Inflammatory macrophage (primary cell): ENCODE data around the gene ITGBL1.
"Not testable (repeated sequence)": the region's sequence is repeated elsewhere in the genome, so short reads cannot be mapped to it uniquely, and the experiment has no call there.

Experiments
- DNase-seq, 2 donors: peaks; one replicate each; pipeline ENCODE4 v3.0.0-alpha.2; 2020 to 2022

The ITGBL1 gene

DNA sequence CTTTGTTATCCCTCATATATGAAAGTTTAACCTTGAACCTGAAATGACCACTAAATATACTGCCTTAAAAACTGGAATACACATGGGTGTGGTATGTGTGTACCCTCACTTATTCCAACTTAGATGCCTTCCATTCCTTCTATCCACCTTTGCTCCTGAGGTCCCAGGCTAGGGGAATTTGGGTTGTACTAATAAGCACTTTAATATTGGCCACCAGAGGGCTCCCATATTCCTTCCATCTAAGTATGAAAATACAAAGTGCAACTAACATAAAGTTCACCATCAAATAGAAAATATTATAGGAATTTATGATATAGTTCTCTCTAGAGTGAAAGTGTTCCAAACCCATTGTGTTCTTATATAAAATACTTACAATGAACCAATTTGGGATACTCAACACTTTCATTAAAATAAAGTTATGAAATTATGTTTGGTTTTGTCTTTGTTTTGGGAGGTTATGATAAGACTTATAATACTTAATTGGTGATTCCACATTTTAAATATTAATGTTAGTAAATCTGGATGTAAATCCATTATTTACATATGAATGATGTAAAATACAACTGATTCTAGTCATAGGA is 62.3 kb downstream of the ITGBL1 start:
- peak; percentile 13 to 15 for DNase-seq

DNA sequence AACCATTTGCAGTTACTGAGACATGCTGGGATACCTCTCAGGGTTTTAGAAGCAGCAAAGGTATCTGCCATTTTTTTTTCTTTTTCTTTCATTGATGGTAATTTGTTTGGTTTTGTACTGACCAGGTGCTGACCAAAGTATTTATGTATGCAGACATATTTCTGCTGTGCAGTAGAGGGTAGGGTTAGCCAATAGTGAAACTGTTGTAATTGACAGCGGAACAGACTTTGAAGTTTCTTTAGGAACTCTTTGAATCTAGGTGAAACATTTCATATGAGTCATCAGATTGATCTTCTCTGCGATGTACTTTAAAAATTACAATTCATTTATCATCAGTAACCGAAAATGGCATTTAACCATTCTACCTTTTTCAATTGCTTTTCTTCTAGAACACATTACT is 63.0 kb downstream of the ITGBL1 start:
- no peak for DNase-seq

DNA sequence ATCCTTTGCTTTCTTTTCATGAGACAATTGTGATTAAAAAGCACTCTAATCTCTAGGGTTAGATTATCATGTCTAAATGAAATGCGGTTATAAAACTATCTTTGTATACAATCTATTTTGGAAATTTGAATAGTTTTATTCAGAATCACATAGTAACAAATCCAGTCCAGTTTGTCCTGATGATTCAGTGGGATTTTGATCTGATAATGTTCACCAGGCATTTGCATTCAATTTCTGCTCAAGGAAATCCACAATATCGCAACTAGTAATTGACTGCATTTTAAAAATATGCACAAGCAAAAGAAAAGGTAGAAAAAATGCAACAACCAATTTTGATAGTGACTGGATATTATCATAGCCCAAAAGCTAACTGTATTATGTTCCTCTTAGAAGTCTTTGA is 63.8 kb downstream of the ITGBL1 start:
- DNase-seq, result no peak

DNA sequence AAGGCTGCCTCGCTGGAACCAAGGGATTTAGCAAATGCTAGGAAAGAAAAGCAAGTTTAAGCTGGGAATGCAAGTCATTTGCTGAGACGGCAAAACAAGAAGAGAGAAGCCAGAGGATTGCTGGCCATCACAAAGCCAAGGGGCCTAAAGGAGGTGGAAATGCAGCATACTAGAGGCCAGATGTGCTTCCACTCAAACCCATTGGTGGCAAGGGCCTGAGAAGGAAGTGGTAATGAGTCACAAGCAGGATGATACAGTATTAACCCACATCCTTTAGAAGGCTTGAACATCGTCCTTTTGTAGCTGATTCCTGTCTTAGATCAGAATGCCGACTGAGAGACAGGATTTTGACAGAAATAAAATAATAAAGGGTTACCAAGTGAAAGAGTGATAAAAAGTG is 68.2 kb downstream of the ITGBL1 start:
- no peak for DNase-seq

DNA sequence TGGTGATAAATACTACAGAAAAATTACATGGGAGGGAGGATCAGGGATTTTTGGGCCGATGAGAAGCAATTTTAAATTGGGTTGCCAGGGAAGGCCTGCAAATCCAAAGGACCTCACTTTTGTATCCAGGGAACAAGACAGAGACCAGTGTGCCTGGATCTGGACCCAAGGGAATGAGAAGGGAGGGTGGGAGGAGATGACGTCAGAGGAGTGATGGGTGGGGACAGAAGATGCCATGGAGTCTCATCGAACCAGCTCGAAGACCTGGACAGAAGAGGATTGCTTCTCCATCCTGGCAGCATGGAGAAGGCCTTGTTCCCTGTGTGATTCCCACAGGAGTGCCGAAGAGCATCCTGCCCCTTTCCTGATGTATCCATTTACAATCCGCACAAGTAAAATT is 68.9 kb downstream of the ITGBL1 start:
- DNase-seq, result no peak

DNA sequence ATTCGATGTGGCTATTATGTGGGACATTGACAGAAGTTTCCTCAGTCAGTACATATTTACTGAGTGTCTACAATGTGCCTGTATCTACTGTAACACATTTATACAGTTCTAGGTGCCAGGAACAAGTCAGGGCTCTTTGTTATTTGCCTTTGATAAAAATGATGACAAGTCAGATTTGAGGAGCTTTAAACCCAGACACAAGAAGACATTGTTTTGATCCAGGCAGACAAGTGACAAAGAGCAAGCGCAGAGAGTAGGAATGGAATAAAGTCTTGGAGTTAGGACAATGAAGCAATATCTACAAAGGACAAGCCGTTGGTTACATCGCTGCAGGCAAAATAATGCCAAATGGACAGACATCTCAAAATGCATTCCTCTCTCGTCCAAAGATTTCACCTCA is 70.1 kb downstream of the ITGBL1 start:
- DNase-seq, result no peak

GRCh38 chr13:101523154-101524131 is 71.0 kb downstream of the ITGBL1 start:
- DNase-seq, result no peak

- DNase-seq, result no peak
Measured at GRCh38 chr13:101527130-101527529, 74.7 kb downstream of the ITGBL1 start.

GRCh38 chr13:101529422-101529821 is 76.9 kb downstream of the ITGBL1 start:
- DNase-seq, result peak; percentile 50 to 65

- DNase-seq, result no peak
Measured at GRCh38 chr13:101530293-101530692, 77.8 kb downstream of the ITGBL1 start.

- DNase-seq, result no peak
Measured at GRCh38 chr13:101535192-101535746, 82.8 kb downstream of the ITGBL1 start.

- no peak for DNase-seq
Measured at GRCh38 chr13:101536079-101536478, 83.6 kb downstream of the ITGBL1 start.

- not testable (repeated sequence) for DNase-seq
Measured at GRCh38 chr13:101544544-101544943, 92.1 kb downstream of the ITGBL1 start.

DNA sequence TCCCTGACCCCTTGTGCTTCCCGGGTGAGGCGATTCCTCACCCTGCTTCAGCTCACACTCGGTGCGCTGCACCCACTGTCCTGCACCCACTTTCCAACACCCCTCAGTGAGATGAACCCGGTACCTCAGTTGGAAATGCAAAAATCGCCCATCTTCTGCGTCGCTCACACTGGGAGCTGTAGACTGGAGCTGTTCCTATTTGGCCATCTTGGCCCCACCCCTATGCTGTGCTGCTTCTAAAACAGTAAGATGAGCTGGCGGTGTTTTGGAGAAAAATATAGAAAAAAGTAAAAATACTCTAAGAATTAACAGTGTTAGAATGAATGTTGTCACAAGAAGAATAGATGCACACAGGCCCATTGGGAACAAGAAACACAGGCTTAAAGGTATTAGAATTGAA is 92.5 kb downstream of the ITGBL1 start:
- DNase-seq, result no peak

DNA sequence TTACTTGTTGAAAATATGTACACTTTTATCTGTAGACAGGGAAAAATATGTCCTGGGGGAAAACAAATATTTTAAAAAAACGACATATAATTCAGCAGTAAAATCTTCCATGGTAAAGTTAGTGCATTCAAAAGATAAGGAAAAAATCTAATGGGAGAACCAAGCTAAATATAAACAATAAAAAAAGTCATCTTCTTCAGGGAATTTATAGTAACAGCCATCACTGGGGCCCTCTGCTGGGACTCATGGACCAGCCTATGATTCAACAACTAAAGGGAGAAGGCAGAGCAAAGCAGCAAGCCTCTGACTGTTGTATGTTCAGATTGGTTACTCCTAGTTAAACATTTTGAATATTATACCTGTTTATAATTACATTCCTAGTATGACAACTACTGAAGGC is 93.0 kb downstream of the ITGBL1 start:
- DNase-seq, result no peak

GRCh38 chr13:101552286-101552685 is 99.8 kb downstream of the ITGBL1 start:
- DNase-seq, result no peak

- DNase-seq, result no peak
Measured at GRCh38 chr13:101552786-101553185, 100.3 kb downstream of the ITGBL1 start.

DNA sequence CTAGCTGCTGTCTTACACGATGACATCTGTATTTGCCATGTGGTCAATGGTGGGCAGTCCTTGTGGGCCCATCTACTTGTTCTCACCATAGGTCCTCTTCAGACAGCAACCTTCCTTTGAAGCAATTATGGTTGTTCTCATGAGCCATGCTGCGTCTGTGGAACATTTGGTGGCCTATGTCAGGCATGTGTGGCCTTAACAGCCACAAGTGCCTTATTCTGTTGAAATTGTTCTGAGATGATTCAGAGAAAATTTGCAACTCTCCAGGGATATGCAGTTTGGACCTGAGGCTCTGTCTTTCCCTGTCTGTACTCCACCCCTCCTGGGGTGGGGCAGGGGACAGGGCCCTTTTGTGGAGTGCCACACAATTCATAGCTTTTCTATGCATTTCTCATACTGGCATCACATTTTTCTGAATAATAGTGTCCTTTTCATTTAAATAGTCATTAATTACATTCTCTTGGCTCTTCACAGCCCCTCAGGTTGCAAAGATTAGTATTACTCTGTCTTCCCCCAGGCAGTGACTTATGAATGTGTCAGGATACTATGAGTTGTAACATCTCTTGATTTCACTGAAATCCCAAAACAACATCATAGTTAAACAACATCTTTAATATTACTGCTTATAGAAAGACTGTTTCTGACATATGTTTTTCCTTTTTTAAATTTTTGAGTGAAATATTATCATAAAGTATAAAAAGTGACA is 102.1 kb downstream of the ITGBL1 start:
- DNase-seq, result no peak

DNA sequence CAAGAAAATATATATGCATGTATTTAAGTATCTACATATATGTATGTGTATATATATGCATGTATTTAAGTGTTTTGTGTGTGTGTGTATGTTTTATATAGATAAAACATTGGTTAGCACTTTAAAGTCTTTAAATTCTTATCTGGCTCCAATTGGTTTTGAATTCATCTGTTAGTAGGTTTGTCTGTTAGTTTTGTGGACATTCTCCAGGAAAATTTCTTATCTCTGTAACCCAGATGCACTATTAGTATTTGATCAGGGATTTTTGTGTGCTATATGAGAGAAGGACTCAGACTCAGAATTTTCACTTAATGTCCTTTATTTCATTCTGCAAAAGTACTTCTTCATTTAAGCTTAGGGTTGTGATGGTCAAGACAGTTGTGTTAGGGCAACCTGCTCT is 103.1 kb downstream of the ITGBL1 start:
- DNase-seq, result no peak

- no peak for DNase-seq
Measured at GRCh38 chr13:101556676-101557123, 104.2 kb downstream of the ITGBL1 start.

GRCh38 chr13:101565317-101565716 is 112.8 kb downstream of the ITGBL1 start:
- DNase-seq, result no peak

DNA sequence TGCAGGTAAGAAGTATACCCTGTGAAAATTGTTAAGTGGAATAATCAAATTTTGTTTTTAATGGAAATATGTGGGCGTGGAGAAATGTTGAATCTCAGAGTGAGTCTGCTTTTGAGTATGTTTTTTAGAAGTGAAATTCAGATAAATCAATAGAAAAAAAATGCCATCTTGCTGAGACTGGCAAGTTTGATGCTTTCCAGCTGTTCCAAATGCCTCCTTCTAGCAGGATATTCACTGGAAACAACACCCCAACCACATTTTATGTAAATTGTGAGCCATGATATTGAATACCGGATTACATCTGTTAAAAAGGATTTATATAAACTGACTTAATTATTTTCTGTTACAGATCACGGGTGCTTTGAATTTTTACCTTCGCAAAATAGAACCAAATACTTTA is 115.4 kb downstream of the ITGBL1 start:
- DNase-seq, result no peak

DNA sequence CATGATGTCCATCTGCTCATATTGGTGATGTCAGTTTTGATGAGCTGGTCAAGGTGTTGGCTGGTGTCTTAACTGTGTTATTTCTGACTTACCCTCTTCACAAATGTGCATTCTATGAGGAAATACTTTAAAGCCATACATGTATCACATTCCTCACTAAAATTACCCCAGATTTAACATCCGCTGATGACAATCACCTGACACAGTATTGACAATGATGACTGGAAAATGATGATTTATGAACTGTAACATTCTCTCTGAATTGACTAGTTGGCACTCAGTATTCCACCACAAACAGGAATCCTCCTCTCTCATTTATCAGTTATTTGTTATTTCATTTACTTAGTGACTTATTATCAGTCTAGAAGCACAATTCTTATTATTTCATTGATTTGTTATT is 117.3 kb downstream of the ITGBL1 start:
- no peak for DNase-seq
